GM10266 (cell line): Measurements from ENCODE around the gene HIGD1C.
"Not testable (repeated sequence)": the region's sequence is repeated elsewhere in the genome, so short reads cannot be mapped to it uniquely, and the experiment has no call there.

Source experiments
- DNase-seq: peaks from one replicate; pipeline ENCODE4 v3.0.0; 2012; ENCODE audit errors: extremely low spot score
- CTCF ChIP-seq: IDR thresholded peaks from 2 replicates; pipeline ENCODE4 v1.5.1; 2012; ENCODE audit warnings: mild to moderate bottlenecking, low read depth; ENCODE audit not compliant: control insufficient read depth, insufficient read depth; ENCODE audit errors: missing control alignments

The HIGD1C gene

GRCh38 chr12:50927766-50928224 is 24.5 kb upstream of the HIGD1C start:
- TF ChIP-seq CTCF = no peak
- no peak for DNase-seq

- no peak for DNase-seq
- no peak for TF ChIP-seq CTCF
These were observed 24.0 kb upstream of the HIGD1C start for GRCh38 chr12:50928392-50928791.

GRCh38 chr12:50929831-50930230 is 22.5 kb upstream of the HIGD1C start:
- TF ChIP-seq CTCF = no peak

GRCh38 chr12:50930477-50930876 is 21.9 kb upstream of the HIGD1C start:
- not testable (repeated sequence) for DNase-seq

More at GRCh38 chr12:50929831-50930230, 22.5 kb upstream of the HIGD1C start:
- DNase-seq = no peak

GRCh38 chr12:50932787-50933280 is 19.5 kb upstream of the HIGD1C start:
- no peak for TF ChIP-seq CTCF
- no peak for DNase-seq

GRCh38 chr12:50933459-50934124 is 18.8 kb upstream of the HIGD1C start:
- no peak for DNase-seq
- TF ChIP-seq CTCF = no peak

GRCh38 chr12:50934371-50934851 is 17.9 kb upstream of the HIGD1C start:
- no peak for DNase-seq
- TF ChIP-seq CTCF = no peak
